Epithelial cell of esophagus (primary cell): ENCODE results near the gene C1D.

Source experiments
- DNase-seq: peaks from one replicate; pipeline ENCODE4 v3.0.0; 2010; ENCODE audit warnings: low read depth
- H3K4me3 ChIP-seq: 2 replicates; pipeline ENCODE4 v1.5.1; 2011; ENCODE audit warnings: mild to moderate bottlenecking, low read length, control low read depth
- CTCF ChIP-seq: IDR thresholded peaks from 2 replicates; pipeline ENCODE4 v1.5.1; 2011; ENCODE audit warnings: low read depth, mild to moderate bottlenecking, low read length, control low read depth, inconsistent platforms; ENCODE audit not compliant: insufficient read depth; ENCODE audit errors: missing control alignments

C1D gene

GRCh38 chr2:68046224-68046623, 16.6 kb downstream of the C1D start:
- TF ChIP-seq CTCF: no peak
- DNase-seq: no peak
- no peak overlapping the region for H3K4me3 ChIP-seq

- DNase-seq: peak; percentile 13
- no peak overlapping the region for H3K4me3 ChIP-seq
- TF ChIP-seq CTCF: no peak
Observed at GRCh38 chr2:68045342-68045741, 17.5 kb downstream of the C1D start.

- peak; percentile 77 for DNase-seq
- TF ChIP-seq CTCF: no peak
- no peak overlapping the region for H3K4me3 ChIP-seq
Observed at GRCh38 chr2:68044099-68044498, 18.7 kb downstream of the C1D start.

- DNase-seq: no peak
- TF ChIP-seq CTCF: no peak
- no peak overlapping the region for H3K4me3 ChIP-seq
Observed at GRCh38 chr2:68043695-68044094, 19.1 kb downstream of the C1D start.

GRCh38 chr2:68043032-68043431, 19.8 kb downstream of the C1D start:
- no peak for DNase-seq
- no peak overlapping the region for H3K4me3 ChIP-seq
- TF ChIP-seq CTCF: no peak

- no peak for TF ChIP-seq CTCF
- no peak for DNase-seq
- no peak overlapping the region for H3K4me3 ChIP-seq
Observed at GRCh38 chr2:68041704-68042245, 21.0 kb downstream of the C1D start.

GRCh38 chr2:68040078-68040477, 22.7 kb downstream of the C1D start:
- no peak overlapping the region for H3K4me3 ChIP-seq
- no peak for TF ChIP-seq CTCF

More at GRCh38 chr2:68040078-68040477, 22.7 kb downstream of the C1D start:
- no peak for DNase-seq
